Heart left ventricle (tissue), 16 donors: ENCODE results near the gene ADAM8. TPM values are rescaled to one million over a fixed set of nuclear protein-coding genes. Genes with fewer than 3 reads are reported as not detected.

Source experiments
- ATAC-seq, 4 donors: fragments of 200-7000 bp; cut with Tn5 transposase; one replicate each; pipeline ENCODE4 v1.9.1; 2020 to 2022; ENCODE audit warnings: moderate library complexity in 4 of 4, mild to moderate bottlenecking in 3 of 4, moderate number of reproducible peaks in 1 of 4
- DNase-seq, 5 donors: peaks; one replicate each; pipeline ENCODE4 v3.0.0-alpha.2; 2020
- H3K27ac ChIP-seq, 12 donors: fragments of 200-600 bp; sonication (generic) in 4 of 12; one replicate each; pipeline versions ENCODE4 v1.5.0 to v1.8.0; 2016 to 2022; ENCODE audit warnings: mild to moderate bottlenecking in 2 of 12
- H3K27me3 ChIP-seq, 9 donors: fragments of 200-600 bp; sonication (generic) in 2 of 9; one replicate each; pipeline versions ENCODE4 v1.5.1 to v1.8.0; 2016 to 2022; ENCODE audit warnings: mild to moderate bottlenecking in 3 of 9
- H3K36me3 ChIP-seq, 9 donors: fragments of 200-600 bp; sonication (generic) in 2 of 9; one replicate each; pipeline versions ENCODE4 v1.5.0 to v1.8.0; 2018 to 2022; ENCODE audit warnings: mild to moderate bottlenecking in 2 of 9
- H3K4me1 ChIP-seq, 12 donors: fragments of 200-600 bp; sonication (generic) in 4 of 12; one replicate each; pipeline versions ENCODE4 v1.5.0 to v1.8.0; 2016 to 2022; ENCODE audit warnings: mild to moderate bottlenecking in 3 of 12
- H3K4me3 ChIP-seq, 12 donors: fragments of 200-600 bp; sonication (generic) in 4 of 12; one replicate each; pipeline versions ENCODE4 v1.5.0 to v1.8.0; 2017 to 2022; ENCODE audit warnings: mild to moderate bottlenecking in 9 of 12, moderate library complexity in 4 of 12
- H3K9me3 ChIP-seq, 12 donors: fragments of 200-600 bp; sonication (generic) in 4 of 12; one replicate each; pipeline versions ENCODE4 v1.5.0 to v1.8.0; 2016 to 2022; ENCODE audit warnings: mild to moderate bottlenecking in 1 of 12
- CTCF ChIP-seq, 12 donors: fragments of 200-600 bp; sonication (generic) in 4 of 12; IDR thresholded peaks; one replicate each; pipeline versions ENCODE4 v1.5.0 to v1.8.0; 2018 to 2022; ENCODE audit warnings: antibody characterized with exemption in 12 of 12, mild to moderate bottlenecking in 5 of 12
- POLR2A ChIP-seq, 2 donors: fragments of 450-650 bp; IDR thresholded peaks; one replicate each; pipeline ENCODE4 v1.6.1; 2017; ENCODE audit warnings: antibody characterized with exemption in 2 of 2, mild to moderate bottlenecking in 2 of 2, moderate library complexity in 2 of 2
- WGBS, 4 donors: extraction: QIAGEN DNeasy Blood & Tissue Kit in 2 of 4; methylation state at CpG; one replicate each; pipeline versions ENCODE4 v1.1.5 to v1.1.7; 2013 to 2018; 5-methylcytosine and 5-hydroxymethylcytosine counted together
- intact Hi-C, 10 donors: fragments of 100-400 bp; cut with DNase I; formaldehyde crosslinking; loops; one replicate each; pipeline versions ENCODE4 v1.11.1 to v1.14.2; 2022
- polyA plus RNA-seq, 2 donors: library from polyadenylated mRNA; stranded (reverse); fragments of 200-250 nt; gene quantifications; one replicate each; pipeline ENCODE4 v1.2.3, GENCODE V29; 2013
- total RNA-seq, 9 donors: library from RNA; depleted of rRNA in 2 of 9; stranded (reverse); fragments of >200 nt in 2 of 9; fragmentation: NEBNext Ultra II Directional in 3 of 9; extraction: Animal tissue kit (Norgen Biotek cat#: 25700) in 3 of 9; gene quantifications; one replicate each; pipeline versions ENCODE4 v1.1.0 to v1.2.4, GENCODE V29; 2016 to 2023
- donor health status: ischemic (EF 13 %, LVEDD 7.1; RV severe dilation, severe dysfunction).
- donor health status: healthy with polysubstance abuse.
- donor health status: DM: no; HTN: yes; CAD: no.
- donor health status: DM: no; HTN: no; CAD: no.
- donor health status: ischemic (EF 25% LVEDD 6.9; RV normal size, moderate dysfunction).
- donor health status: ischemic (EF 25% LVEDD 5.7; RV mildly dilated, moderate dysfunction).
- donor health status: healthy.
- donor health status: DM: yes; HTN: yes; CAD: no.
- donor health status: ischemic (EF 35%, LVEDD 5.7; RV mildly dilated, moderate dysfunction).
- donor health status: nonischemic (EF 11% LVEDD 7.7; RV severe dilation, severe dysfunction).
- donor health status: DM: yes; HTN: yes; CAD: no.
- donor health status: PGD.
- donor health status: ischemic (EF 29% LVEDD 5.4; RV normal size, mild dysfunction).
- donor health status: nonischemic (EF 23%, LVEDD 6.1; RV moderate dilation, normal function).

The ADAM8 gene
- total and polyA plus RNA-seq, 11 donors = 0.50 to 10.3 (median 1.6) TPM

- no peak for DNase-seq
- whole genome bisulfite sequencing, 4 donors = 12 to 16% (median 16%) methylated on average over 11 to 28 of the region's 28 CpGs; no CpG with 5 or more reads in 1 of the 4 donors
- no peak overlapping the region for H3K27ac ChIP-seq
- peaks cover 0 to 2% (median 0%) of the 10 kb centered on the region in 12 donors for H3K4me1 ChIP-seq
- intact Hi-C loops = no loop called here
- H3K36me3 ChIP-seq = no peaks in the 10 kb centered on the region
- no peak for ATAC-seq
- TF ChIP-seq CTCF (IDR thresholded peaks at IDR 0.05) (no peak), POLR2A (IDR thresholded peaks at IDR 0.05) (no peak)
- H3K9me3 ChIP-seq = peaks cover 0 to 4% (median 0%) of the 10 kb centered on the region in 12 donors
- no peak overlapping the region for H3K4me3 ChIP-seq
- peaks cover 1 to 39% (median 21%) of the 10 kb centered on the region in 9 donors for H3K27me3 ChIP-seq
Observed at GRCh38 chr10:133219782-133220181, 56.9 kb downstream of the ADAM8 start.

DNA sequence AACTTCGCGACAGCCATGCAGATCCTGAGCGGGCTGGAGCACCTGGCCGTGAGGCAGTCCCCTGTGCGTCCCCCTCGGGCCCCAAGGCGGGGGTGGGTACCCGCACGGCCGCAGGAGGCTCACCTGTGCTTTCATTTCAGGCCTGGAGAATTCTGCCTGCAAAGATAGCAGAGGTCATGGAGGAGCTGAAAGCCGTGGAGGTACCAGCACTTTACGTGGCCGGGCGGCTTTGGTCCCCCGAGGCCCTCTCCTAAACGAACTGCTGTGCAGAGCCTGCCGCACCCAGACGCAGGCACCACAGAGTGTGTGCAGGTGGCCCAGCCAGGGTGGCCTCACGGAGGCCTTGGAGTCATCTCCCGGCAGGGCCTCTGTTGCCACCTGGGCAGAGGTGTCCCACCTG is 57.8 kb downstream of the ADAM8 start:
- Histone ChIP-seq H3K4me3 (no peak overlapping the region), H3K4me1 (no peaks in the 10 kb centered on the region), H3K9me3 (peaks cover 0 to 4% (median 0%) of the 10 kb centered on the region in 12 donors), H3K36me3 (no peaks in the 10 kb centered on the region), H3K27ac (no peak overlapping the region), H3K27me3 (peaks cover 0 to 33% (median 15%) of the 10 kb centered on the region in 9 donors)
- WGBS, 4 donors = 79 to 84% (median 84%) methylated on average over 11 to 20 of the region's 20 CpGs
- TF ChIP-seq POLR2A (IDR thresholded peaks at IDR 0.05) (no peak), CTCF (IDR thresholded peaks at IDR 0.05) (no peak)
- intact Hi-C loops = no loop called here
- no peak for DNase-seq
- ATAC-seq = no peak

DNA sequence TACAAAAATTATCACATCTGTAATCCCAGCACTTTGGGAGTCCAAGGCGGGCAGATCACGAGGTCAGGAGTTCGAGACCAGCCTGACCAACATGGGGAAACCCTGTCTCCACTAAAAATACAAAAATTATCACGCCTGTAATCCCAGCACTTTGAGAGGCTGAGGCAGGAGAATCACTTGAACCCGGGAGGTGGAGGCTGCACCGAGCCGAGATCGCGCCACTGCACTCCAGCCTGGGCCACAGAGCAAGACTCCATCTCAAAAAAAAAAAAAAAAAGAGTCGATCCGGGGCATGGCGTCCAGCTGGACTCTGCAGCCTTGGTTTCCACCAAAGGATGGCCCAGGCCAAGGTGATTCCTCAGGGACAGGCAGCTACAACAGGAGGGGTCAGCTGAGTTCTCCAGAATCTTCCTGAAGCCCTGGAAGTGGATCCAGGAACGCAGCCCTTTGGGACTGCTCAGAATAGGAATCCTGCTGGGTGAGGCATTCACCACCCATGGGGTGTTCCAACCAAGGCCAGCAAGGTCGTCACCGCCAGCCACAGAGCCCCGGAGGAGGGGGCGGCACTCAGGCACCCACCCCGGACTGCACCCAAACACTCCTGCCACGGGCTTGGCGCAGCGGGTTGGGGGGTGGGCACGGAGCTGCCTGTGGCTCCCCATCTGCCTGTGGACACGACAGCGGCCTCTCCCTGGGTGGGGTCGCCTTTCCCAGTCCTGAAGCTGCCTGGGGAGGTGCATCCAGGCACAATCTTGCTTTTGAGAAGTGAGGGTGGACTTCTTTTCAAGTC is 58.7 kb downstream of the ADAM8 start:
- no peak for TF ChIP-seq POLR2A (IDR thresholded peaks at IDR 0.05)
- TF ChIP-seq CTCF (IDR thresholded peaks at IDR 0.05) = no peak
- H3K4me3 ChIP-seq = no peak overlapping the region
- no peak overlapping the region for H3K27ac ChIP-seq
- WGBS, 4 donors = 77 to 85% (median 82%) methylated on average over 18 to 25 of the region's 25 CpGs
- ATAC-seq (no peak), DNase-seq (no peak)
- no peaks in the 10 kb centered on the region for H3K4me1 ChIP-seq
- intact Hi-C loops = no loop called here
- H3K9me3 ChIP-seq = peaks cover 0 to 4% (median 0%) of the 10 kb centered on the region in 12 donors
- H3K27me3 ChIP-seq = peaks cover 0 to 39% (median 18%) of the 10 kb centered on the region in 9 donors
- H3K36me3 ChIP-seq = no peaks in the 10 kb centered on the region

DNA sequence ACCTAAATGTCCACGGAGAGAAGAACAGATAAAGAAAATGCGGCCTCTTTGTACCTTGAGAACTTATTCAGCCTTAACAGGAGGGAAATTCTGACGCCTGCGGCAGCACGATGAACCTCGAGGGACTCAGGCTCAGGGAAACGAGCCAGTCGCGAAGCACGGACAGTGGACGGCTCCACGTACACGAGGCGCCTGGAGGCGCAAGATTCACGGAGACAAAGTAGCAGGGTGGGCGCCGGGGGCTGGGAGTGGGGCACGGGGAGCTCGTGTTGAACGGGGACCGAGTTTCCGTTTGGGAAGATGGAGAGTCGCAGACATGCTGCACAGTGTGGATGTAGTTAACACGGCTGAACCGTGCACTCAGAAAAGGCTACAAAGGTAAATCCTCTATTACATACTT is 59.9 kb downstream of the ADAM8 start:
- Histone ChIP-seq H3K9me3 (peaks cover 0 to 4% (median 0%) of the 10 kb centered on the region in 12 donors), H3K27ac (no peak overlapping the region), H3K4me1 (no peaks in the 10 kb centered on the region), H3K36me3 (no peaks in the 10 kb centered on the region), H3K4me3 (no peak overlapping the region), H3K27me3 (peaks cover 0 to 41% (median 19%) of the 10 kb centered on the region in 9 donors)
- intact Hi-C loops = no loop called here
- DNase-seq (peak in 3 of 5 donors; percentile 16 to 26 (median 17)), ATAC-seq (no peak)
- 80 to 84% (median 83%) methylated on average over 26 of the region's 26 CpGs for WGBS, 4 donors
- no peak for TF ChIP-seq CTCF (IDR thresholded peaks at IDR 0.05)
- TF ChIP-seq POLR2A (IDR thresholded peaks at IDR 0.05) = no peak
